Measurements from ENCODE around the gene EHF.

EHF gene

GRCh38 chr11:34601085-34601444 is 19.8 kb upstream of the EHF start:
- DNase-seq (ENCODE audit: insufficient read length, low spot score) (no peak), FAIRE-seq (no peak)

- FAIRE-seq, result no peak
- no peak for DNase-seq (ENCODE audit: insufficient read length, low spot score)
Observed at GRCh38 chr11:34601609-34602008, 19.3 kb upstream of the EHF start.

GRCh38 chr11:34602245-34602644 is 18.6 kb upstream of the EHF start:
- DNase-seq (ENCODE audit: insufficient read length, low spot score) (no peak), FAIRE-seq (no peak)

GRCh38 chr11:34603129-34604001 is 17.5 kb upstream of the EHF start:
- DNase-seq (ENCODE audit: insufficient read length, low spot score) (no peak), FAIRE-seq (no peak)

- DNase-seq (ENCODE audit: insufficient read length, low spot score), result no peak
- FAIRE-seq, result no peak
Observed at GRCh38 chr11:34604145-34604544, 16.7 kb upstream of the EHF start.

- DNase-seq (ENCODE audit: insufficient read length, low spot score), result no peak
- no peak for FAIRE-seq
Observed at GRCh38 chr11:34604911-34605310, 16.0 kb upstream of the EHF start.

- no peak for DNase-seq (ENCODE audit: insufficient read length, low spot score)
- FAIRE-seq, result no peak
Observed at GRCh38 chr11:34605481-34606325, 15.2 kb upstream of the EHF start.

GRCh38 chr11:34606326-34607120 is 14.4 kb upstream of the EHF start:
- no peak for FAIRE-seq
- DNase-seq (ENCODE audit: insufficient read length, low spot score), result no peak

GRCh38 chr11:34609187-34609751 is 11.6 kb upstream of the EHF start:
- no peak for DNase-seq (ENCODE audit: insufficient read length, low spot score)
- no peak for FAIRE-seq

- DNase-seq (ENCODE audit: insufficient read length, low spot score) (no peak), FAIRE-seq (no peak)
Observed at GRCh38 chr11:34609850-34610249, 11.0 kb upstream of the EHF start.

- FAIRE-seq, result no peak
- no peak for DNase-seq (ENCODE audit: insufficient read length, low spot score)
Observed at GRCh38 chr11:34610324-34611041, 10.4 kb upstream of the EHF start.

GRCh38 chr11:34613015-34613414 is 7.9 kb upstream of the EHF start:
- no peak for DNase-seq (ENCODE audit: insufficient read length, low spot score)
- FAIRE-seq, result no peak

- FAIRE-seq, result no peak
- no peak for DNase-seq (ENCODE audit: insufficient read length, low spot score)
Observed at GRCh38 chr11:34613552-34614056, 7.3 kb upstream of the EHF start.

GRCh38 chr11:34614344-34615104 is 6.4 kb upstream of the EHF start:
- DNase-seq (ENCODE audit: insufficient read length, low spot score) (no peak), FAIRE-seq (no peak)

- FAIRE-seq (no peak), DNase-seq (ENCODE audit: insufficient read length, low spot score) (no peak)
Observed at GRCh38 chr11:34616086-34616485, 4.8 kb upstream of the EHF start.

- DNase-seq (ENCODE audit: insufficient read length, low spot score) (no peak), FAIRE-seq (no peak)
Observed at GRCh38 chr11:34616830-34617504, 3.9 kb upstream of the EHF start.

GRCh38 chr11:34618406-34618805 is 2.5 kb upstream of the EHF start:
- DNase-seq (ENCODE audit: insufficient read length, low spot score) (no peak), FAIRE-seq (no peak)

- DNase-seq (ENCODE audit: insufficient read length, low spot score) (no peak), FAIRE-seq (no peak)
Observed at GRCh38 chr11:34619062-34619516, 1.8 kb upstream of the EHF start.

GRCh38 chr11:34620202-34620601 is 691 bp upstream of the EHF start:
- FAIRE-seq, result no peak
- no peak for DNase-seq (ENCODE audit: insufficient read length, low spot score)

Data from HTR-8/SVneo (cell line).